GM21360 (cell line): ENCODE data around the gene CBFA2T3.

Experiments used
- ATAC-seq: cut with Tn5 transposase; IDR thresholded peaks from one replicate; pipeline ENCODE4 v1.9.1; 2021; ENCODE audit warnings: mild to moderate bottlenecking, moderate library complexity; ENCODE audit not compliant: unreplicated experiment

Gene CBFA2T3

DNA sequence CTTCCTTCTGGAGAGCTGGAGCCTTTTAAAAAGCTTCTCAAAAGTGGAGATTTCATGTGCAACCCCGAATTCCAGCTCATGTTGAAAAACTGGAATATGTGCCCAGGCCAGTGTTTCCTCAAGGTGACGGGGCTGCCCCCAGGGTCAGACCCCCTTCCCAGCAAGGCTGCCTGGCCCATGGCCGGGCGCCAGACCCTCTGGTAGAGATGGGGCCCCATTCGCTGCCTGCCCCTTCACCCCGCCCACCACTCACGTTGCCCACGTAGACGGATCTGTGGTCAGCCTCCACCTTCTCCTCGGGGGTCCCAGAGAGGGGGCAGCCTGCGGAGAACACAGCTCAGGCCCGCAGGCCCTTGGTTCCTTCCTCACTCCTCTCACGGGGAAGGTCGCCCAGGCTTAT lies 111.7 kb downstream of the CBFA2T3 start:
- ATAC-seq: no peak

DNA sequence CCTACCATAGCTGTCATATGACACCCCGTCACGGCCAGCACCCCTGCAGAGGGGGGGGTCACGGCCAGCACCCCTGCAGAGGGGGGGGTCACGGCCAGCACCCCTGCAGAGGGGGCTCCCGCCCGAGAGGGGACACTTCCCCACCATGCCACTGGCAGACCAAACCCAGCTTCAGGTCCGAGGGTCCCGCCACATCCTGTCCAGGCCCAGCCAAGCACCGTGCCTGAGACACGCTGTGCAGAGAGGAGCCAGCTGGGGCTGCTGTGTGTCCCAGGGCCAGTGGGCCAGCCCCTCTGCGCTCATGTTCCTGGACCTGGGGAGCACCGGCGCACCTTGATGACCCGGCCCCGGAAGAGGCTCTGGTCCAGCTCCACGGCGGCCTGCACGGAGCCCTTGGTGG lies 112.5 kb downstream of the CBFA2T3 start:
- no peak for ATAC-seq

DNA sequence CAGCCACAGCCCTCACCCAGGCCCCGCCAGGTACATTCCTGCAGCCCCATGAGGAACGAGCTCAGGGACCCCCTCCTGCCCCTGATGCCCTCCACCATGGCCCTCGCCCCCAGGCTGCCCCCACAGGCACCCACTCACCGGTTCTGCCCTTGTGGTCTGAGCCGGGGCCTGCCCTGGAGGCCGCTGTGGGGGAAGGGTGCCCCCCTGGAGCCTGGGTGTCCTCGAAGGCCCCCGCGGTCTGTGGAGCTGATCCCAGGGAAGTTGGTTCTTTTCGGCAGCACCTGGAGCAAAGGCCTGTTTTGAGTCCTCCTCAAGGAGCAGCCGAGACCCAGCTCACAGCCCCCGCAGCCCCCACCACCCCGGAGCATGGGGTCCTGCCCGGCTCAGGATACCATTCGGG lies 112.9 kb downstream of the CBFA2T3 start:
- ATAC-seq: no peak

- no peak for ATAC-seq
Observed at GRCh38 chr16:88863426-88863825, 113.6 kb downstream of the CBFA2T3 start.

- no peak for ATAC-seq
Observed at GRCh38 chr16:88862968-88863367, 114.0 kb downstream of the CBFA2T3 start.

DNA sequence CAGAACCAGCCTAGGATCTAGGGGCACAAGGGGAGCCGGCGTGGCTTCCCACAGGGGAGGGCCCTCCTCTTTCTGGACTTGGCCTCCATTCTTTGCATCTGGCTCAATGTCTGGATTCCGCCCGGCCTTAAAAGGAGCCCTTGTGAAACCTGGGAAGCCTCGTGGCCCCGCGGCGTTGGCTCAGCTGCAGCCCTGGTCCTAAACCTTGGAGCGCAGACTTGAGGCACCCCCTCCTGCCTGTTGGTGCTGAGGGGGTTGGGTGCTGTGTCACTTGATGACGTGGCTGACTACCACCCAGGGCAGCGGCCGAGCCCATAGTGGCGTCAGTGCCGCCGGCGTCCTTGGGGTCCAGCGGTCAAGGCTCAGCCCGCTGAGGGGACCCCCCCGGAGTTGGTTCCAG lies 115.6 kb downstream of the CBFA2T3 start:
- no peak for ATAC-seq

DNA sequence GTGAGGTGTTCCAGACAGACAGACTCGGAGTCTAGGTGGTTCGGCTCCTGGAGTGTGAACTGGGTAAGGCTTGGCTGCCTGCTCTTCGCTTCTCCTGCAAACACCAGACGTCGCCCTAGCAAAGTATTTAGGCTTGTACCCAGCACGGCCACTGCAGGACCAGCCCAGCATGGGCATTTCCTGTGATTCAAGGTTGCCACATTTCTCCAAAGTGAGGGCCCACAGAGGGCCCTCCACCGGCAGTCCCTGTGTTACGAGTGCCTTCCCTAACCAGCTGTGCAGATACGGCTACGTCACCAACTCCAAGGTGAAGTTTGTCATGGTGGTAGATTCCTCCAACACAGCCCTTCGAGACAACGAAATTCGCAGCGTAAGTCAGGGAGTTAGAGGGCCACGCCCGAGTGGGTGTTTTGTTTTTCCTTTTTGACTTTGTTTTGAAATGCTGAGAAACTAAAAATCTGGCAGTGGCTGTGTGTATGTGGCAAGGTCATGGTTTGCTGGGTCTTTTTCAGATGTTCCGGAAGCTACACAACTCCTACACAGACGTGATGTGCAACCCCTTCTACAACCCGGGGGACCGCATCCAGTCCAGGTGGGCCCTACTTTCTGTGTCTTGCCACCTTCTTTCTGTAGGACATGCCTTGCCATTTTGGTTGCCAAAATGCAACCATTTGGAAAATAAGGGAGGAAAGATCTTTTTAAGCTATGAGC lies 117.5 kb downstream of the CBFA2T3 start:
- no peak for ATAC-seq

- peak; percentile 35 for ATAC-seq
Observed at GRCh38 chr16:88857728-88858339, 119.2 kb downstream of the CBFA2T3 start.

DNA sequence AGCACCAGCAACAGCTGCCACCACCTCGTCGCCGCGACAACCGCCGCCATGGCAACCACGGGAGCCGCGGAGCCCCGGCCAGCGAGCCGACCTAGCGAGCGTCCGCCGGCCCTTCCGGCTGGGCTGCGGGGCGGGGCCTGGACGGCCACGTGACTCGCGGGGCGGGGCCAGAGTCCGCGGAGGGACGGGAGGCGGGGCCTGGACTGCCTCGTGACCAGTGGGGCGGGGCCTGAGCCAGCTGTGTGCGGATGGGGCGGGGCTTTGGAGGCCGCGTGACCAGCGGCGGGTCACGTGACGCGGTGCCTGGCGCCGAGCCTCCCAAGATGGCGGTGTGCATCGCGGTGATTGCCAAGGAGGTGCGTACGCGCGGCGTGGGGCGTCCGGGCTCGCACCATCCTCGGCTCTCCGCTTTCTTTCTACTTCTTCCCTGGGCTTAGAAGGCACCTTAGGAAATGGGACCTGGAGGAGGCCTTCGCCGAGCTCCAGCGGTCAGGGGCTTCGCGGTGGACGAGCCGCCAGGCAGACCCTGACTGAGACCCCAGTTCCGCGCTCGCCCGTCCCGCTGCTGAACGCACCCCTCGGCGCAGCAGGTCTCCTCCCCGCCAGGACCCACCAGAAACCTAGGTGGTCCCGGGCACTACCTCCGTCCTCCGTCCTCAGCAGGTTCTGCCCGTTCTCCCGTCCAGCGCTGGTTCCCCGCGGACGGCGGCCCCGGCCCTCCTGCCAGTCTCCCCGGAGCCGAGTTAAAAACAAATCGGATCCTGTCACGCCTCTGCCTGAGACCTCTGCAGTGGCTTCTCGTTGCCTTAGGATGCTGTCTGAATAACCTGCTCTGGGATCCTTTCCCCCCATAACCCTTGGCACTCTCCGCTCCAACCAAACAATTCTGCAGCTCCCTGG lies 119.9 kb downstream of the CBFA2T3 start, which contains the start of the genes GALNS and TRAPPC2L:
GALNS (minus strand) TSS at position 120 of the 900 bp plus-strand sequence; CDS start at position 50, 70 bp downstream.
TRAPPC2L (plus strand) TSS at position 300 of the 900 bp plus-strand sequence; CDS start at position 324, 24 bp downstream.
- ATAC-seq: peak; percentile 71

DNA sequence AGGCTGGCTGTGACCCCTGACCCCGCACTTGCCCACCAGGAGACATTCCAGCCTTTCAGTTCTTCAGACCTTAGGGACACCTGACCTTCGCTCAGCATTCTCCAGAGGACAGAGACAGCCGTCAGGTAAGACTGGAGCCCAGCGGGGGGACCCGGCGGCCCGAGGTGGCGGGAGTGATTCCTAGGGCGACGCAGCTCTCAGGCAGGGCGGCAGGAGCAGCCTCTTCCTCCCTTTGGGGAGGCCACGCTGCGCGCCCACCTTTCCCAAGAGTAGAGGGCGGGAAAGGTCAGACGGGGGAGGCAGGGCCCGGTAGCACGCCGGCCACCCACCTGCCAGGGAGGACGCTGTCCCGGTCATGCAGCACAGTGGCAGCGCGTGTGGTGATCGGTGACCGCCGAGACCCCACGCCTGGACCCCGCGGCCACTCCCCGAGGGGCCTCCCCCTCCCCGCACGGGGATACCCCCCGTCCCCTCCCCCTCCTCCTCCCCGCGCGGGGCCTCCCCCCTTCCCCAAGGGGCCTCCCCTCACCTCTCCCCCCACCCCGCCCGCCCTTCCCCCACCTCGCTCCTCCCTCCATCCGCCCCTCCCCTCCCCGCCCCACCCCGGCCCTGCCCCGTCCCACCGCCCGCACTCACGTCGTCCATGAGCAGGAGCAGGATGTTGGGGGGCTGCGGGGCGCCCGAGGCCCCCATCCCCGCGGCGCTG lies 120.7 kb downstream of the CBFA2T3 start:
- ATAC-seq: no peak

GRCh38 chr16:88855736-88856121 lies 121.3 kb downstream of the CBFA2T3 start:
- ATAC-seq: no peak

- ATAC-seq: no peak
Observed at GRCh38 chr16:88855176-88855575, 121.8 kb downstream of the CBFA2T3 start.

DNA sequence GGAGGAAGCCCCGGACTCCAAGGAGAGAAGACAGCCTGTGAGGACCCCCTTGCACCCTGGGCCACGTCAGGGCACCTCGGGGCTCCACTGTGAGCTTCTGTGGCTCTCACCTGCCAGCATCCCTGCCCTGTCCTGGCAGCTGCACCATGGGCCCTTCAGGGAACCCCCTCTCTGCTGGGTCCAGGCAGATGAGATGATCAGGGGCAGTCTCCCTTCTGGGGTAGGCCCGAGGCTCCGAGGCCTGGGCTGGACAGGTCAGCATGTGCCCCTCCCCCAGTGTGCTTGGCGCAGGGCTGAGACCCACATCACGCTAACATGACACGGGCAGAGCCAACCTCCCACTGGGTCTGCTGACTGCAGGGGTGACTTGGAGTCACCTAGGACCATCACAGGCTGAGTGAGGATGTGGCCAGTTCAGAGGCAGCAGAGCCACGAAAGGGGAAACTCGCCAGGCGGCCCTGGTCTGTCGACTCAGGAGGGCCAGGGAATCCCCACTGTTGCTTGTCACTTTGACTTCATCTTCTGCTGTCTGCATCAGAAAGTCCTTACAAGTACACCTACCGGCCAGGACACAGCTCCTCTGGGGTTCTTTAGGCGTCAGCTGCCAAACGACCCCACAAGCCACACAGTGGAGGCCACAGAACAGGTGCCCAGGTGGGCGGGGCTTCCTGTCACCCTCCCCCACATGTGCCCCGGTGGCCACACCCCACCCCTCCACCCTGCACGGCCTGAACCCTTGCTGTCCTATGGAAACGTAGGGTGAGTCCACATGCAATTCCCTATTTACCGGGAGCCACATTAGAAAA lies 122.5 kb downstream of the CBFA2T3 start:
- ATAC-seq: no peak

GRCh38 chr16:88853325-88853941 lies 123.6 kb downstream of the CBFA2T3 start:
- no peak for ATAC-seq

- no peak for ATAC-seq
Observed at GRCh38 chr16:88851616-88852015, 125.4 kb downstream of the CBFA2T3 start.

DNA sequence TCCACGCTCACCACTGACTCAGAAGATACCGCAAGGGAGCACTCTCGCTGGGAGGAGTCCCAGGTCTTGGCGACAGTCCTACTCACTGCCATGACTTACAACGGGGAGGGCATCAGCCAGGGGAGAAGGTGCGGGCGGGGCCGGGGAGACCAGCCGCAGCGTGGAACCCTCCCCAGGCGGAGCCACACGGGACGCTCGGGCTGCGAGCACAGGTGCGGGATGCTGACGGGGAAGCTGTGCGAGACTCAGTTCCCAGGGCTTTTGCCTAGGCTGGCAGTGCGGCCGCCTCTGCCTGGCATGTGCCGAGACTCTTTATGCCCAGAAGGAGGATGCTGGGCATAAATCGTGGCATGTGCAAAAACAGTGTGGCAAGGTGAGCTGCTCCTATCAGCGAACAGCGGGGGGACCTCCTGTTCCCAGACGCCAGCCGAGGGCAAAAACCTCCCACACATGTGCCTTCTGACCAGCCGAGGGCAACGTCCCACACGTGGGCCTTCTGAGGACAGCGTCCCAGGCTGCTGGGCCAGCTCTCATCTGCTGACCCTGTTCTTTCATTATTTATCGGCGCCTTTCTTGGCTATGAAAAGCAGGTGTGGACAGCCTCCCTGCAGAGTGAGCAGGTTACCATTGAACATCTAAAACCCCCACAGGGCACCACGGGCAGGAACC lies 126.3 kb downstream of the CBFA2T3 start:
- ATAC-seq: no peak

- no peak for ATAC-seq
Observed at GRCh38 chr16:88848557-88848956, 128.4 kb downstream of the CBFA2T3 start.

GRCh38 chr16:88847654-88848053 lies 129.4 kb downstream of the CBFA2T3 start:
- ATAC-seq: no peak

GRCh38 chr16:88846088-88846487 lies 130.9 kb downstream of the CBFA2T3 start:
- no peak for ATAC-seq
